ENCODE data around the gene RGS7.
"Not testable (repeated sequence)": the region's sequence is repeated elsewhere in the genome, so short reads cannot be mapped to it uniquely, and the experiment has no call there.

GRCh38 chr1:241302024-241302423 is 55.0 kb downstream of the RGS7 start:
- TF ChIP-seq, protein P1, sequence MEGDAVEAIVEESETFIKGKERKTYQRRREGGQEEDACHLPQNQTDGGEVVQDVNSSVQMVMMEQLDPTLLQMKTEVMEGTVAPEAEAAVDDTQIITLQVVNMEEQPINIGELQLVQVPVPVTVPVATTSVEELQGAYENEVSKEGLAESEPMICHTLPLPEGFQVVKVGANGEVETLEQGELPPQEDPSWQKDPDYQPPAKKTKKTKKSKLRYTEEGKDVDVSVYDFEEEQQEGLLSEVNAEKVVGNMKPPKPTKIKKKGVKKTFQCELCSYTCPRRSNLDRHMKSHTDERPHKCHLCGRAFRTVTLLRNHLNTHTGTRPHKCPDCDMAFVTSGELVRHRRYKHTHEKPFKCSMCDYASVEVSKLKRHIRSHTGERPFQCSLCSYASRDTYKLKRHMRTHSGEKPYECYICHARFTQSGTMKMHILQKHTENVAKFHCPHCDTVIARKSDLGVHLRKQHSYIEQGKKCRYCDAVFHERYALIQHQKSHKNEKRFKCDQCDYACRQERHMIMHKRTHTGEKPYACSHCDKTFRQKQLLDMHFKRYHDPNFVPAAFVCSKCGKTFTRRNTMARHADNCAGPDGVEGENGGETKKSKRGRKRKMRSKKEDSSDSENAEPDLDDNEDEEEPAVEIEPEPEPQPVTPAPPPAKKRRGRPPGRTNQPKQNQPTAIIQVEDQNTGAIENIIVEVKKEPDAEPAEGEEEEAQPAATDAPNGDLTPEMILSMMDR (conservative IDR thresholded peaks at IDR 0.05; ENCODE audit: low read length), result not testable (repeated sequence)
- not testable (repeated sequence) for TF ChIP-seq EZH2phosphoT487 (IDR thresholded peaks at IDR 0.05; ENCODE audit: borderline replicate concordance, low read depth, low read length)
